Epithelial cell of proximal tubule (primary cell): ENCODE measurements around the gene TOP3B. TPM values are rescaled to one million over a fixed set of nuclear protein-coding genes. Genes with fewer than 3 reads are reported as not detected.
A peak's percentile ranks its signal among the peaks of the same experiment; 100 is the strongest.

Source experiments
- DNase-seq: peaks from one replicate; pipeline ENCODE4 v3.0.0-alpha.2; 2011; ENCODE audit warnings: low read depth
- H3K4me3 ChIP-seq: 2 replicates; pipeline ENCODE4 v1.5.1; 2011; ENCODE audit warnings: low read depth, mild to moderate bottlenecking, low read length
- CTCF ChIP-seq: conservative IDR thresholded peaks from 2 replicates; pipeline ENCODE4 v1.5.1; 2012; ENCODE audit warnings: low read depth, mild to moderate bottlenecking, low read length
- total RNA-seq: library from RNA; depleted of rRNA; stranded (reverse); fragments of >200 nt; gene quantifications from 2 replicates; pipeline ENCODE4 v1.2.3, GENCODE V29; 2015

Gene TOP3B
- total RNA-seq, 1 donor from 2014 or later: 27.9 TPM

- DNase-seq: no peak
- no peak overlapping the region for H3K4me3 ChIP-seq
- no peak for TF ChIP-seq CTCF
These were observed 19.3 kb downstream of the TOP3B start for GRCh38 chr22:21963286-21963685.

DNA sequence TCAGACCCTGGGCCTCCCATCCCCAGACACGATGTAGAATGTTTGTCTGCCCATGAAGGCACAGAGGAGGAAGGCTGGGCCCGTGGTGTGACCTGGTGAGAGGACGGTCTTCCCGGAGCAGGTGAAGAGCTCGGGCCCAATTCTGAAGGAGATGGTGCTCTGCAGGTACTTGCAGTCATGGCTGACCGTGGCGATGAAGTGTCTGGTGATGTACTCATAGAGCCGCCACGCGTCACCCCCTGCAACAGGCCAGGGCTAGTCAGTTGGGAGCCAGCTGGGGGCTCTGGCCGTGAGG lies 20.0 kb downstream of the TOP3B start:
- no peak overlapping the region for H3K4me3 ChIP-seq
- no peak for TF ChIP-seq CTCF
- no peak for DNase-seq

GRCh38 chr22:21961886-21962654 lies 20.5 kb downstream of the TOP3B start:
- no peak for TF ChIP-seq CTCF
- DNase-seq: peak; percentile 38

DNA sequence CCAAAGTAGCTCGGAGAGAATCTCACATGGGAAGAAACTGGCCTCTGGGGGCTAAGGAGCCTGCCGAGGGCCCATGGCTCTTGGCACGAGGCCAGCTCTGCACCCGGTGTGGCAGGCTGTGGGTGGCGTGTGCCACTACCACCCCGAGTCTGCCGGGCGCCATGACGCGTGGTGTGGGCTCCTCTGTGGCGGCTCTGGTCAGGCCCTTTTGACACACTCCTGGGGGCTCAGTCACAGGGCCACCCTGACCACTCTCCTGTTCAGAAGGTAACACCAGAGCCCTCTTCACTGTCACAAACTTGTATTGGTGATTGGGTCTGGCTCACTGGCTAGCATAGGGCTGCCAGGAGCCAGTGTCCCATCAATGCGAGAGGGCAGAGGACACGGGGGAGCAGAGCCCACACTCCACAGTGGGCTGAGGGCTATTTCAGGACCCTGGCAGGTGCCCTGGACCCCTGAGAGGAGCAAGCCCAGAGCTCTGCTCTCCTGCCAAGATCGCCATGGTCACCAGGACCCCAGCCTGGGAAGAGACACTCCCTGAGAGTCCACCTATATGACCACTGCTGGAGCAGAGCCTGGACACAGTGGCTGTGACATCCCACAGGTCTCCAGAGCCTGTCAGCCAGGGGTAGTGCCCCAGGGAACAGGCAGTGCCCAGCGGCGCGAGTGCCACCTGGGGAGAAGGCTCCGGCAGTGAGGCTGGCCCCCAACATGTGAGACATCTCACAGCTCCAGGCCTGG lies 21.3 kb downstream of the TOP3B start:
- TF ChIP-seq CTCF: no peak
- H3K4me3 ChIP-seq: no peak overlapping the region
- DNase-seq: no peak

More at GRCh38 chr22:21961886-21962654, 20.5 kb downstream of the TOP3B start:
- H3K4me3 ChIP-seq: no peak overlapping the region

- H3K4me3 ChIP-seq: no peak overlapping the region
- DNase-seq: no peak
- no peak for TF ChIP-seq CTCF
These were observed 22.1 kb downstream of the TOP3B start for GRCh38 chr22:21960200-21961126.

- no peak overlapping the region for H3K4me3 ChIP-seq
- no peak for DNase-seq
- TF ChIP-seq CTCF: no peak
These were observed 23.1 kb downstream of the TOP3B start for GRCh38 chr22:21959274-21960074.
